MM.1S (cell line): ENCODE measurements around the gene PSMB5.

ENCODE experiments used
- DNase-seq: peaks from one replicate; pipeline ENCODE4 v3.0.0-alpha.2; 2015
- H2AFZ ChIP-seq: fragments of 300-600 bp; sonication (generic); 2 replicates; pipeline ENCODE4 v1.6.0; 2016; ENCODE audit warnings: antibody characterized with exemption, low read length
- H3F3A ChIP-seq: fragments of 300-600 bp; sonication (generic); 2 replicates; pipeline ENCODE4 v1.6.1; 2016; ENCODE audit warnings: mild to moderate bottlenecking, antibody characterized with exemption, low read length, moderate library complexity, mixed read lengths; ENCODE audit not compliant: insufficient read depth
- H3K27ac ChIP-seq: fragments of 300-600 bp; sonication (generic); 2 replicates; pipeline ENCODE4 v1.5.1; 2016; ENCODE audit warnings: mild to moderate bottlenecking, low read length
- H3K27me3 ChIP-seq: fragments of 300-600 bp; sonication (generic); replicated peaks from 2 replicates; pipeline ENCODE4 v1.6.0; 2016; ENCODE audit warnings: low read length; ENCODE audit not compliant: insufficient read depth
- H3K36me3 ChIP-seq: fragments of 300-600 bp; sonication (generic); replicated peaks from 2 replicates; pipeline ENCODE4 v1.6.1; 2016; ENCODE audit warnings: mild to moderate bottlenecking, low read length, mixed read lengths; ENCODE audit not compliant: insufficient read depth
- H3K4me1 ChIP-seq: fragments of 300-600 bp; sonication (generic); 2 replicates; pipeline ENCODE4 v1.6.1; 2016; ENCODE audit warnings: low read length, mixed read lengths
- H3K4me2 ChIP-seq: fragments of 300-600 bp; sonication (generic); 2 replicates; pipeline ENCODE4 v1.6.0; 2016; ENCODE audit warnings: low read depth, low read length
- H3K4me3 ChIP-seq: fragments of 300-600 bp; sonication (generic); 2 replicates; pipeline ENCODE4 v1.5.1; 2016; ENCODE audit warnings: low read length, mixed read lengths
- H3K79me2 ChIP-seq: fragments of 300-600 bp; sonication (generic); 2 replicates; pipeline ENCODE4 v1.6.1; 2016; ENCODE audit warnings: mixed run types, low read length, mixed read lengths
- H3K9ac ChIP-seq: fragments of 300-600 bp; sonication (generic); 2 replicates; pipeline ENCODE4 v1.6.1; 2016; ENCODE audit warnings: low read length, mixed read lengths
- H3K9me2 ChIP-seq: fragments of 300-600 bp; sonication (generic); replicated peaks from 2 replicates; pipeline ENCODE4 v1.6.1; 2016; ENCODE audit warnings: mild to moderate bottlenecking, low read length, mixed read lengths; ENCODE audit not compliant: insufficient read depth
- H3K9me3 ChIP-seq: fragments of 300-600 bp; sonication (generic); replicated peaks from 2 replicates; pipeline ENCODE4 v1.6.1; 2016; ENCODE audit warnings: mild to moderate bottlenecking, low read length, mixed read lengths; ENCODE audit not compliant: insufficient read depth
- H4K20me1 ChIP-seq: fragments of 300-600 bp; sonication (generic); 2 replicates; pipeline ENCODE4 v1.6.1; 2016; ENCODE audit warnings: mild to moderate bottlenecking, low read length, moderate library complexity, mixed read lengths; ENCODE audit not compliant: insufficient read depth
- EZH2 ChIP-seq: fragments of 300-600 bp; sonication (generic); optimal IDR thresholded peaks from 2 replicates; pipeline ENCODE3; 2017; ENCODE audit warnings: low read depth, mild to moderate bottlenecking, antibody characterized with exemption, low read length, mixed read lengths
- EZH2phosphoT487 ChIP-seq: fragments of 300-600 bp; sonication (generic); IDR thresholded peaks from 2 replicates; pipeline ENCODE4 v1.6.1; 2018; ENCODE audit warnings: antibody characterized with exemption, low read length
- TF ChIP-seq, protein P1 (sequence below): fragments of 300-600 bp; sonication (generic); IDR thresholded peaks from 2 replicates; pipeline ENCODE4 v1.5.1; 2016; ENCODE audit warnings: antibody characterized with exemption, low read length, mixed read lengths

Gene PSMB5

DNA sequence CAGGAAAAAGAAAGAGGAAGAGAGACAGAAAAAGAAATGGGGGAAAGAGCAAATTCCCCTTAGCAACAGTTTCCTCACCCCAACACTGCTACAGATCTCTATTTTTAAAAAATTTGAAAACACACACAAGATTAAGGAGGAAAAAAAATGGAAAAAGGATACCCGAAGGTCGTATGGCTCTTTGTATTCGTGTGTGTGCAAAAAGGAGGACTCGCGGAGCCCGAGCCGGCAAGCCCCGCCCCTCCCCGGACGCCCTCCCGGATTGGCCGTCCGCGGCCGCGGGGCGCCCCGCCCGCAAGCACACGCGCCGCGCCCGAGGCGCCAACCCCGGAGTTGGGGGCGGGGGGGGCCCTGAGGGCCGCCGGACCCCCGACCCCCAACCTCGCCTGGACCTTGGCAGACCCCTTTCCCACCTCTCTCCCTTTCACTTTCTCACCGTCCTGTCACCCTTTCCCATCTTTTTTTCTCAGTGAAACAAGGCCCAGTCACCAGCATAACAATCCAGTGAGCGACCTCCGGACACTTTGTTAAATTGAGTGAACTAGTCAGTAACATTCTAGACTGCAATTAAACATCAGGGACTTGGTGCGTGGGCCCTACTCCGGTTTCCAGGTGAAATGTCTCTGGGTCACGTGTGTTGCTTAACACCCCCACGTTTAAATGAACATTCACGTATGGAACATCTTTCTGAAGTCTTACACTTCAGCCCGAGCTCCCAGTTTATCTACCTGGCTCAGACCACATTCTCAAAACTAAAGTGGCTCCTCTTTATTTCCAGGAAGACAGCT is 24.6 kb downstream of the PSMB5 start, which contains the start of gene C14orf93:
Gene C14orf93 (minus strand): TSS at position 205 of the 788 bp plus-strand sequence. CDS start 11,120 bp downstream, outside the sequence.
- peak within 1 kb of the TSS; percentile 61 for H3K4me2 ChIP-seq
- no peaks in the 10 kb centered on the region for H3K36me3 ChIP-seq
- no peaks in the 10 kb centered on the region for H3K27me3 ChIP-seq
- H3K9me3 ChIP-seq: no peaks in the 10 kb centered on the region
- peak within 1 kb of the TSS; percentile 85 for H2AFZ ChIP-seq
- H3F3A ChIP-seq: peaks cover 19% of the 10 kb centered on the region
- no peaks in the 10 kb centered on the region for H3K79me2 ChIP-seq
- no peak for TF ChIP-seq EZH2
- no peak for TF ChIP-seq EZH2phosphoT487
- H3K27ac ChIP-seq: peak within 1 kb of the TSS; percentile 55; the same call in 1 of the 2 replicates
- peak; percentile 68 for DNase-seq
- peaks cover 17% of the 10 kb centered on the region; the same call in 1 of the 2 replicates for H3K4me1 ChIP-seq
- H3K9me2 ChIP-seq: no peaks in the 10 kb centered on the region
- peak within 1 kb of the TSS; percentile 60 for H3K9ac ChIP-seq
- no peaks in the 10 kb centered on the region for H4K20me1 ChIP-seq
- H3K4me3 ChIP-seq: peak within 1 kb of the TSS; percentile 63

DNA sequence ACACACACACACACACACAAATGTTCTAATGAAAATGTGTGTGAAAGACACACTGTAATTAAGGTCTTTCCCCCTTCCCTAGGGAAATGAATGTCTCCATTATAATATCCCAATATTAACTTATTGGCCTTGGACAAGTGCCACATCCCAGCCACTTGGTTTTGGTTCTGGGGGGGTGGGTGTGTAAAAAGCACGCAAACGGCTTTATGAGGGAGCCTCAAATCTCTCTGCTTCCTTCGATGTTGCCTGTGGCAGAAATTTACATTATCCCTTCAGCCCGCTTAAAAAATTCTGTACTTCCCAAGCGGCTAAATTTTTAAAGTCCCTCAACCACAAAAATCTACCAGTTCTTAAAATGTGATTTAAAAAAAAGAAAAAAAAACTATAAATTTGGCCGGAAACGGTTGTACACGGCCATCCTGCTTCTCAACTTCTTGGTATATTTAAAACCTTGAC is 25.2 kb downstream of the PSMB5 start:
- H3K9me2 ChIP-seq: no peaks in the 10 kb centered on the region
- peaks cover 17% of the 10 kb centered on the region; the same call in 1 of the 2 replicates for H3K4me1 ChIP-seq
- H3F3A ChIP-seq: peaks cover 19% of the 10 kb centered on the region
- no peaks in the 10 kb centered on the region for H4K20me1 ChIP-seq
- peak overlapping the region; percentile 63 for H3K4me3 ChIP-seq
- TF ChIP-seq EZH2 (no peak), EZH2phosphoT487 (no peak)
- TF ChIP-seq, protein P1, sequence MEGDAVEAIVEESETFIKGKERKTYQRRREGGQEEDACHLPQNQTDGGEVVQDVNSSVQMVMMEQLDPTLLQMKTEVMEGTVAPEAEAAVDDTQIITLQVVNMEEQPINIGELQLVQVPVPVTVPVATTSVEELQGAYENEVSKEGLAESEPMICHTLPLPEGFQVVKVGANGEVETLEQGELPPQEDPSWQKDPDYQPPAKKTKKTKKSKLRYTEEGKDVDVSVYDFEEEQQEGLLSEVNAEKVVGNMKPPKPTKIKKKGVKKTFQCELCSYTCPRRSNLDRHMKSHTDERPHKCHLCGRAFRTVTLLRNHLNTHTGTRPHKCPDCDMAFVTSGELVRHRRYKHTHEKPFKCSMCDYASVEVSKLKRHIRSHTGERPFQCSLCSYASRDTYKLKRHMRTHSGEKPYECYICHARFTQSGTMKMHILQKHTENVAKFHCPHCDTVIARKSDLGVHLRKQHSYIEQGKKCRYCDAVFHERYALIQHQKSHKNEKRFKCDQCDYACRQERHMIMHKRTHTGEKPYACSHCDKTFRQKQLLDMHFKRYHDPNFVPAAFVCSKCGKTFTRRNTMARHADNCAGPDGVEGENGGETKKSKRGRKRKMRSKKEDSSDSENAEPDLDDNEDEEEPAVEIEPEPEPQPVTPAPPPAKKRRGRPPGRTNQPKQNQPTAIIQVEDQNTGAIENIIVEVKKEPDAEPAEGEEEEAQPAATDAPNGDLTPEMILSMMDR: no peak
- H2AFZ ChIP-seq: 0 out of 2 replicates have a peak overlapping the region, but pooled peaks have one; percentile 42
- peak overlapping the region; percentile 56 for H3K4me2 ChIP-seq
- no peaks in the 10 kb centered on the region for H3K9me3 ChIP-seq
- H3K27ac ChIP-seq: peak overlapping the region; percentile 55; the same call in 1 of the 2 replicates
- no peaks in the 10 kb centered on the region for H3K36me3 ChIP-seq
- no peaks in the 10 kb centered on the region for H3K79me2 ChIP-seq
- peak overlapping the region; percentile 60 for H3K9ac ChIP-seq
- no peaks in the 10 kb centered on the region for H3K27me3 ChIP-seq
- no peak for DNase-seq

DNA sequence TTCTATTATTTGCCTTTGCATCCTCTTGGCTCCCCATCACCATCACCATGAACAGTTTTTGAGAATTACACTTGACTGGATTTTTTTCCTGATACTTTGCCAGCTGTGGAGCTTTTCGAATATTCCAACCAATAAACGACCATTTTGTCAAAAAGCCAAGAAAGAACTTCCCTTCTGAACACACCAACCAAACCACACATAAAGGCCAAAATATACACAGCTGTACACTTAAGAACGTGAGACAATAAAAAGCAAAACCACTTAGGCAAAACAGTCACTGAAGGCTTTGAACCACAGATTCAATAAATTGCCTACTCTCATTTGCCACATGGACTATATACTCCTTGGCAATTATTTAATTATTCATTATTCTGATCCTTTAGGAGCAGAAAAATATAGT is 25.9 kb downstream of the PSMB5 start:
- peak overlapping the region; percentile 60; the same call in 1 of the 2 replicates for H3K9ac ChIP-seq
- peaks cover 17% of the 10 kb centered on the region; the same call in 1 of the 2 replicates for H3K4me1 ChIP-seq
- no peaks in the 10 kb centered on the region for H3K9me2 ChIP-seq
- TF ChIP-seq, protein P1: no peak
- TF ChIP-seq EZH2: no peak
- no peak for TF ChIP-seq EZH2phosphoT487
- H3K9me3 ChIP-seq: no peaks in the 10 kb centered on the region
- no peaks in the 10 kb centered on the region for H3K79me2 ChIP-seq
- H3K4me2 ChIP-seq: peak overlapping the region; percentile 56
- no peaks in the 10 kb centered on the region for H3K36me3 ChIP-seq
- DNase-seq: peak; percentile 8
- H3K4me3 ChIP-seq: peak overlapping the region; percentile 63
- H2AFZ ChIP-seq: 0 out of 2 replicates have a peak overlapping the region, but pooled peaks have one; percentile 8
- peaks cover 19% of the 10 kb centered on the region for H3F3A ChIP-seq
- H4K20me1 ChIP-seq: no peaks in the 10 kb centered on the region
- peak overlapping the region; percentile 55; the same call in 1 of the 2 replicates for H3K27ac ChIP-seq
- no peaks in the 10 kb centered on the region for H3K27me3 ChIP-seq
